ENCODE data around the gene CA11. TPM values are rescaled to one million over a fixed set of nuclear protein-coding genes. Genes with fewer than 3 reads are reported as not detected.

Gene CA11
- total RNA-seq, 1 experiment from 2014 or later, result not detected

GRCh38 chr19:48637449-48637947 is 8.5 kb downstream of the CA11 start:
- H3K9me3 ChIP-seq (ENCODE audit: low read length), result no peaks in the 10 kb centered on the region
- H3K4me2 ChIP-seq (ENCODE audit: low read depth, low read length, poor library complexity, severe bottlenecking), result peak overlapping the region; percentile 86
- H3K27me3 ChIP-seq (ENCODE audit: low read length), result no peaks in the 10 kb centered on the region
- DNase-seq, result peak; percentile 100
- no peaks in the 10 kb centered on the region for H3K36me3 ChIP-seq (ENCODE audit: insufficient read depth, low read length)
- H3K79me2 ChIP-seq (ENCODE audit: low read length), result peaks cover 4% of the 10 kb centered on the region; the same call in 1 of the 2 replicates
- no peaks in the 10 kb centered on the region for H4K20me1 ChIP-seq (ENCODE audit: insufficient read depth, low read depth, low read length)
- H3K9ac ChIP-seq (ENCODE audit: low read length), result peak overlapping the region; percentile 69
- peak overlapping the region; percentile 91; the same call in 1 of the 2 replicates for H2AFZ ChIP-seq (ENCODE audit: low read length)
- no peaks in the 10 kb centered on the region; the same call in 1 of the 2 replicates for H3K9me2 ChIP-seq (replicated peaks; ENCODE audit: insufficient read depth, low read length)
- peaks cover 48% of the 10 kb centered on the region for H3K4me1 ChIP-seq (ENCODE audit: low read length)
- H3K4me3 ChIP-seq (ENCODE audit: low read length), result peak overlapping the region; percentile 64
- peak overlapping the region; percentile 89 for H3K27ac ChIP-seq (ENCODE audit: low read length)

DNA sequence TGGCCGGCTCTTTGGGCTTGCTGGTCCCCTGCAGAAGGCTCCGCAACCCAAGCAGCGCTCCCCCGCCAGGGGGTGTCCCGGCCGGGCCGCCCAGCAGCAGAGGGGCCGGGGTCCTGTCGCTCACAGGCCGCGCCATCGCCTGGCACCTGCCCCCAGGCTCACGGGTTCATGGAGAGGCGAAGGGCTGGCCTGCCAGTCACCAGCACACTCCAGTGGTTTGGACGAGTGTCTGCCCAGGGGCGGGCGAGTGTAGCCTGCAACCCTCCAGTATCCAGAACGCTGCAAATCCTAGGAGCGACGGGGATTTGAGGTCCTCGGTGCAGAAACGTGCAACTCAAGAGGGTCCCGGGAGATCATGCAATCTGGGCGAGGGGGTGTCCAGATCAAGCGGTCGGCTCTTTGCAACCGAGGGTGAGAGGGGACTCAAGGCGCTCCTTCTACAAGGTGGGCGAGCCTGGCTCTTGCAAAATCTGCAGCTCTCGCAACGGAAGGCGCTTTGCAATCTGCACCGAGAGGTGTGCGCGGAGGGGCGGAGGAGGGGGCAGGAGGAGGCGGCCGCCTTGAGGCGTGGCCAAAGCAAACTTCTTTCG is 9.0 kb downstream of the CA11 start, which contains the start of gene DBP:
TSS of gene DBP (minus strand) at position 521 of the 590 bp plus-strand sequence. CDS start at position 136, 385 bp downstream.
- Histone ChIP-seq H3K9ac (ENCODE audit: low read length) (peak within 1 kb of the TSS; percentile 83), H2AFZ (ENCODE audit: low read length) (peak within 1 kb of the TSS; percentile 91; the same call in 1 of the 2 replicates), H3K27ac (ENCODE audit: low read length) (peak within 1 kb of the TSS; percentile 89), H3K4me3 (ENCODE audit: low read length) (peak within 1 kb of the TSS; percentile 88), H3K9me3 (ENCODE audit: low read length) (no peaks in the 10 kb centered on the region), H3K4me1 (ENCODE audit: low read length) (peaks cover 48% of the 10 kb centered on the region), H3K4me2 (ENCODE audit: low read depth, low read length, poor library complexity, severe bottlenecking) (peak within 1 kb of the TSS; percentile 86), H3K36me3 (ENCODE audit: insufficient read depth, low read length) (no peaks in the 10 kb centered on the region), H3K27me3 (ENCODE audit: low read length) (no peaks in the 10 kb centered on the region), H3K9me2 (replicated peaks; ENCODE audit: insufficient read depth, low read length) (no peaks in the 10 kb centered on the region; the same call in 1 of the 2 replicates), H4K20me1 (ENCODE audit: insufficient read depth, low read depth, low read length) (no peaks in the 10 kb centered on the region), H3K79me2 (ENCODE audit: low read length) (peaks cover 4% of the 10 kb centered on the region; the same call in 1 of the 2 replicates)
- DNase-seq, result no peak

DNA sequence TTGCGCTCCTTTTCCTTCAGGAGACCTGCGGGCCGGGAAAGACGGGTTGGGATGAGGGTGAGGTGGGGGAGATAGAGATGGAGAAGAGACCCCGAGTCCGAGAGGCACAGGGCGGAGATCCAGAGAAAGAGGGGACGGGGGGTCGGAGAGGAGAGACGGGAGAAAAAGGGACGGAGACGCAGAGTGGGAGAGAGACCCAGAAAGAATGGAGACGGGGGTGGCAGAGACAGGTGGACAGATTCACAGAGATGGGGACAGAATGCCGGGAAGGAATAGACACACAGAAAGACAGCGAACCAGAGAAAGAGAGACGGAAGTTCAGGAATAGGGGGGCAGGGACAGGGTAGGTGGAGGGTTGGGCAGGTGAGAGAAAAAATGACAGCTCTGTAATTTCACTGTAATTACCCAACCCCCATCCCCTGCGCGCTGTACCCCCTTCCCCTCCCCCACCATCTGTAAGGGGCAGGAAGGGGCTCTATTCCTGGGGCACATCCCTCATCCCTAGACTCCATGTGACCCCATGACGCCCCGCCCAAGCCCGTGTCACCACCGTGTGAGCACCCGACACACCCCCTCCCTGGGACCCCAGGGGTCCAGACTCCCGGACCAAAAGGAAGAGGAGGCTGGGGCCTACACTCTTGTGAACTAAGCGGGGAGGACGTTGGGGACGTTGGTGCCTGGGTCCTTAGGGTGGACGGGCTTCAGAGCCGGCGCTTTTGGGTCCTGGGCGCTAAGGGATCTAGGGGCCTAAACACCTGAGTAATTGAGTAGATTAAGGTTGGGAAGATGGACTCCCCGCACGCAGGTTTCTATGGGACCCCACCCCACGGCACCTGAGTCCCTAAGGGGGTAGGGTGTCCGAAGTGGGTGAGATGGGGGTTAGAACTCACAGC is 9.8 kb downstream of the CA11 start:
- peaks cover 48% of the 10 kb centered on the region for H3K4me1 ChIP-seq (ENCODE audit: low read length)
- H3K4me2 ChIP-seq (ENCODE audit: low read depth, low read length, poor library complexity, severe bottlenecking), result peak overlapping the region; percentile 86
- peaks cover 4% of the 10 kb centered on the region; the same call in 1 of the 2 replicates for H3K79me2 ChIP-seq (ENCODE audit: low read length)
- H2AFZ ChIP-seq (ENCODE audit: low read length), result no peak overlapping the region
- H3K27ac ChIP-seq (ENCODE audit: low read length), result peak overlapping the region; percentile 88
- peak overlapping the region; percentile 83 for H3K9ac ChIP-seq (ENCODE audit: low read length)
- H4K20me1 ChIP-seq (ENCODE audit: insufficient read depth, low read depth, low read length), result no peaks in the 10 kb centered on the region
- H3K36me3 ChIP-seq (ENCODE audit: insufficient read depth, low read length), result no peaks in the 10 kb centered on the region
- H3K9me3 ChIP-seq (ENCODE audit: low read length), result no peaks in the 10 kb centered on the region
- no peaks in the 10 kb centered on the region; the same call in 1 of the 2 replicates for H3K9me2 ChIP-seq (replicated peaks; ENCODE audit: insufficient read depth, low read length)
- no peaks in the 10 kb centered on the region for H3K27me3 ChIP-seq (ENCODE audit: low read length)
- peak; percentile 65 for DNase-seq
- peak overlapping the region; percentile 88 for H3K4me3 ChIP-seq (ENCODE audit: low read length)

- no peaks in the 10 kb centered on the region for H4K20me1 ChIP-seq (ENCODE audit: insufficient read depth, low read depth, low read length)
Measured at GRCh38 chr19:48635263-48635965, 10.6 kb downstream of the CA11 start.

DNA sequence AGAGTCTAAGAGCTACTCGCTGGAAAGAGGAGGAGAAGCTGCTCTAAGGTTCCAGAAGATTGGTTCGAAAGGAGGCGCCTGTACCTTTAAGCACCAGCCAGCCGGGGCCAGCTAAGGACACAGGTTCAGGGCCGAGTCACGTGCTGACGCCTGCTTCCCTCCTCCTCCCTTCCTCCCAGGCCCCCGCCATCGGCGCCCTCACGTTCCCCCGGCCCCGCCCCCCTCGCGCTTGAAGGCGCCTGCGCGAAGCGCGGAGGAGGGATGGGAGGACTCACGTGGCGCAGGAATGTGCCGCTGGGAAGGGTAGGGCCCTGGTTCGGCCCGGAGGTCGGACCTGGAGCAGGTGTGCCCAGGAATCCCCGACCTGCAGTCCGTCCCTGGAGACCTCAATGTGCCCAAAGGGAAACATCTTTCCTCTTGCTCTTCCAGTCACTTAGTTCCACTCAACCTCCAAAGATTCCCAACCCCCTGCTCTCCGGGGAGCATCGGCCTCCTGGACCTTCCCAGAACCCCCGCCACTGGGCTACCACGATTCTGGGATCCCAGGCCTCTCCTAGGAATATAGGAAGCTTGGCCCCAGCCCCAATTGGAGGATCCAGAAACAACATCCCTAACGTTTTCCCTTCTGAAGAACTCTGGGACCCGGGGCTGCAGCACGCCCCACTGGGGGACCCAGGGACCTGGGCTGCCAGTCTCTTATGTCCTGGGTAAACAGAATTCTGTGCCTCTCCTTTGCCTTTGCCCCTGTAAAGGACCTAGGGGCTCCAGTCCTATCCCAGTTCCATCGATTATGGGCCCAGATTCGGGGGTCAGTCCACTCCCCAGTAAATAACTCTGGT is 11.3 kb downstream of the CA11 start:
- Histone ChIP-seq H3K9ac (ENCODE audit: low read length) (peak overlapping the region; percentile 73), H3K27ac (ENCODE audit: low read length) (peak overlapping the region; percentile 80), H2AFZ (ENCODE audit: low read length) (no peak overlapping the region; the same call in 1 of the 2 replicates), H3K9me2 (replicated peaks; ENCODE audit: insufficient read depth, low read length) (no peaks in the 10 kb centered on the region; the same call in 1 of the 2 replicates), H3K4me3 (ENCODE audit: low read length) (peak overlapping the region; percentile 63), H4K20me1 (ENCODE audit: insufficient read depth, low read depth, low read length) (peaks cover 7% of the 10 kb centered on the region), H3K4me1 (ENCODE audit: low read length) (peaks cover 48% of the 10 kb centered on the region), H3K79me2 (ENCODE audit: low read length) (peaks cover 4% of the 10 kb centered on the region; the same call in 1 of the 2 replicates), H3K9me3 (ENCODE audit: low read length) (no peaks in the 10 kb centered on the region), H3K36me3 (ENCODE audit: insufficient read depth, low read length) (peaks cover 7% of the 10 kb centered on the region), H3K4me2 (ENCODE audit: low read depth, low read length, poor library complexity, severe bottlenecking) (peak overlapping the region; percentile 83), H3K27me3 (ENCODE audit: low read length) (no peaks in the 10 kb centered on the region)
- peak; percentile 98 for DNase-seq

More at GRCh38 chr19:48635263-48635965, 10.6 kb downstream of the CA11 start:
- Histone ChIP-seq H3K4me3 (ENCODE audit: low read length) (peak overlapping the region; percentile 88), H2AFZ (ENCODE audit: low read length) (no peak overlapping the region), H3K36me3 (ENCODE audit: insufficient read depth, low read length) (no peaks in the 10 kb centered on the region; the same call in 1 of the 2 replicates), H3K9ac (ENCODE audit: low read length) (peak overlapping the region; percentile 83), H3K79me2 (ENCODE audit: low read length) (peaks cover 4% of the 10 kb centered on the region; the same call in 1 of the 2 replicates), H3K27me3 (ENCODE audit: low read length) (no peaks in the 10 kb centered on the region), H3K4me1 (ENCODE audit: low read length) (peaks cover 48% of the 10 kb centered on the region), H3K4me2 (ENCODE audit: low read depth, low read length, poor library complexity, severe bottlenecking) (peak overlapping the region; percentile 86), H3K9me3 (ENCODE audit: low read length) (no peaks in the 10 kb centered on the region), H3K27ac (ENCODE audit: low read length) (peak overlapping the region; percentile 88), H3K9me2 (replicated peaks; ENCODE audit: insufficient read depth, low read length) (no peaks in the 10 kb centered on the region; the same call in 1 of the 2 replicates)
- DNase-seq, result peak; percentile 90

GRCh38 chr19:48634036-48634342 is 12.0 kb downstream of the CA11 start:
- Histone ChIP-seq H3K9me2 (replicated peaks; ENCODE audit: insufficient read depth, low read length) (no peaks in the 10 kb centered on the region; the same call in 1 of the 2 replicates), H3K79me2 (ENCODE audit: low read length) (peaks cover 4% of the 10 kb centered on the region; the same call in 1 of the 2 replicates), H4K20me1 (ENCODE audit: insufficient read depth, low read depth, low read length) (peaks cover 7% of the 10 kb centered on the region), H3K4me1 (ENCODE audit: low read length) (peaks cover 48% of the 10 kb centered on the region), H3K4me3 (ENCODE audit: low read length) (peak overlapping the region; percentile 63), H3K9ac (ENCODE audit: low read length) (peak overlapping the region; percentile 73), H3K27ac (ENCODE audit: low read length) (peak overlapping the region; percentile 80), H3K36me3 (ENCODE audit: insufficient read depth, low read length) (peaks cover 11% of the 10 kb centered on the region), H3K9me3 (ENCODE audit: low read length) (no peaks in the 10 kb centered on the region), H2AFZ (ENCODE audit: low read length) (no peak overlapping the region; the same call in 1 of the 2 replicates), H3K27me3 (ENCODE audit: low read length) (no peaks in the 10 kb centered on the region), H3K4me2 (ENCODE audit: low read depth, low read length, poor library complexity, severe bottlenecking) (peak overlapping the region; percentile 83)
- DNase-seq, result no peak

Measured in Karpas-422 (cell line).